Activated CD4-positive, CD25-positive, alpha-beta regulatory T cell treated with anti-CD3 and anti-CD28 coated beads, Interleukin-2, amount 50 U/mL, for 16 hours (primary cell): Measurements from ENCODE around the gene BDKRB1.

Experiments used
- DNase-seq: peaks from one replicate; pipeline ENCODE4 v3.0.0-alpha.2; 2020; ENCODE audit warnings: low read depth, low spot score

BDKRB1 gene

DNA sequence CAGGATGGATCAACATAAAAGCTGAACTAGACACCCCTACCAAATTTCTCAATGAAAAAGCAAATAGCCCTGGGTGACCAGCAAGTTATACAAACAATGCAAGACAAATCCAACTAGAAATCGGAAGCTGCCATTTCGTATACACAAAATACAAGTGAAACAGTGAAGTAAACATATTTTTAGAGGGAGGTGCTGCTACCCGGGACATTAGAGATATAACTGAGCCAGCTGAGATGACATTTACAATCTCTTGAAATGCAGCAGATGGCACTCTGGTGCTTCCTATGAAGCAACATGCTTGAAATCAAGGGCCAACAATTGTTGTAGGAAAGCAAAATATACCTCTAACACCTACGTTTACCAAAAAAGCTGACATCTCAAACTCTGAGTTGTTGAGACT, 25.5 kb downstream of the BDKRB1 start:
- no peak for DNase-seq

DNA sequence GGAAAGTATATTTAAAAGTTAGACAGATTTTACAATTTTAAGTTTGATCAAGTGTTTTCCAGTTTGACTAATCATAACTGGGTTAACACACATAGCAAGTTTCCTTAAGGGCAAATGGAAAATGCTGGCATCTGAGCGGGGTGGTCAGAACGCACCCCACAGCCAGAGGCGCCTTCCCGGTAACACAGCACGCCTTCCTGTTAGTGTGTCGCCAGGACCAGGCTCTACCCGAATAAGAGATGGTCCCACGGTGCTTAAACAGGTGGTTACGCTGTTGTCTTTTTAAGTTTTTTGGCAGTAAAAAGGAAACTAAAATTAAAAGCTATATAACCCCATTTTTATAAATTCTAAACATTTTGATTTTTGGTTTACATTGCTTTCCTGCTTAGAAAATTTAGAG, 28.0 kb downstream of the BDKRB1 start:
- DNase-seq = no peak

DNA sequence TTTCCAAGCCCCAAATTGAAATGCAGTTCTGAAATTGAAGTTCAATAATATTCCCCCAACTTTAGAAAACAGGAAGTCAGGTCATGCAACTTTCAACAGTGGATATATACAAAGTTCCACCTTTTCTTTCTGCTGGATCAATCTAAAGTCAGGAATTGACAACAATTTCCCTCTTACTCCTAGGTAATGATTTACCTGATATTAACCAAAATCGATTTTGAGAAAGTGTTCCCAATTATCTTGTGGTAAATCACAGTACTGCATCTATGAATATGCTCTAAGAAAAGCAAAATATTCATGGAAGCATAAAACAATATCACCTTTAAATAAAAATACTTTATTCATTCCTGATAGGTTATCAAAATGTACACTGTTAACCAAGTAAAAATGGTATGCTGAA, 28.4 kb downstream of the BDKRB1 start:
- no peak for DNase-seq

DNA sequence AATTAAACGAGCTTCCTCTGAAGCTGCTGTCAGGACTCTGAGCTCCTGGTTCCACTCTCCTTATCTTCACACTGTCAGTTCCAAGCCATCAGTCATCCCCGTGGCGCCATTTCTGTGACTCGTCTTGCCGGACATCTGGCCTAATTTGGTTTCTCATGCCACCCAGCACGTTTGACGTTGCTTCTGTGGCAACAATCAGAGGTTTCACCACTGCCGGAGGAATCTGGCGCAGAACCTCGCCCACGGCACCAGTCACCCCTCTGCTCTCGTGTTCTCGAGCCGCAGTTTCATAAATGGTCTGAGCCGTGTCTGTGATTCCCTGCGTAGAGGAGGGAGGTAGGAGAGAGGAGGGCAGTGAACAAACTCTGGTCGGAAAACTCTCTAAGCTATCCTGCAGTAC, 29.7 kb downstream of the BDKRB1 start:
- no peak for DNase-seq

DNA sequence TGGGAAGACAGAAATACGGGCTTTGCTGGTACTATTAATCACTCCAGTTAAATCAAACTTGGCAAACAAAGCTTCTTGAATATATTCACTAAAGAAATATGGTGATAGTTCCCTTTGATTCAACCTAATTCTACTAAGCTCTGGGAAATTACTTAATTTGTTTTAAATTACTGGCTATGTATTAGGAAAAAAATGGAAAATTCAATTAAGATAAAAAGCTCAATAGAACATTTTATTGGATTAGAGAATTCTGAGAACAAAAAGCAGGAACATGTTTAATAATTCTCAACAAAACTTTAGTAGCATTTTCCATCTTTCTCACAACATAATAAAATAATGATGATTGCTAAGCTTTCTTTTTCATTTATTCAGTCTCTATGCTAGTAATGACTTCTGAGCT, 30.2 kb downstream of the BDKRB1 start:
- DNase-seq = no peak

DNA sequence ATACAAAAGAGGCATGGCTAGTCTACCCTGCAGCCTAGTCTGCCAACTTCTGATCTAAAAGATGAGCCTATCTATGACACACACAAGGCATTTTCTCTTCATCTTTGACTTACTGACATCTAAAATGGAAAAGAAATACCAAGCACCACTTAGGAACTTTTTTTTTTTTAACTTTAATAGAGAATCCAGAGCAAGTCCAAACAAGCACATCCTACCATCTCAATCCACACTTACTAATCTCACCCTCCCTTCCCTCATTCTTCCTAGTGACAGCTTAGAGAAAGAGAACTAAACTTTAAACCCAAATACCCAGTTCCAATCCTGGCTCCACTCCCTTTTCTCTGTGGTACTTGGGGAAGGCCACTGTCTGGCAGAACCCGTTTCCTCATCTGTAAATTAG, 31.8 kb downstream of the BDKRB1 start:
- DNase-seq = no peak

DNA sequence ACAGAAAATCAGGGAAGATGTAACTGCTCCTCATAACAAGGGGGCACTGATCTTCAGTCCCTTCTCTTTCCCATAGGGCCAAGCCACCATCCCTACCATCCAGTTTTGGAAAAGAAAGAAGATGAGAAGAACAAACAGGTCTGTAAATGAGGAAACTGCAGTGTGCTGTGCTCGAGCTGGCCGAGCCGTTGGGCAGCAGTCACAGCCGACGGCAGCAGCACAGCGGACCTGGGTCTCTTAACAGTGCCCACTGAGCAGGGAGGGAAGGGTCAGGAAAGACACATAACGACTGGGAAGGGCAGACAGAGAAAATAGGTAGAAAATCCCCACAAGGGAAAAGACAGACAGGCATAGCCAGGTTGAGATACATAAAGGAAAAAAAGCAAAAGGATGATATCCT, 38.2 kb downstream of the BDKRB1 start:
- no peak for DNase-seq

DNA sequence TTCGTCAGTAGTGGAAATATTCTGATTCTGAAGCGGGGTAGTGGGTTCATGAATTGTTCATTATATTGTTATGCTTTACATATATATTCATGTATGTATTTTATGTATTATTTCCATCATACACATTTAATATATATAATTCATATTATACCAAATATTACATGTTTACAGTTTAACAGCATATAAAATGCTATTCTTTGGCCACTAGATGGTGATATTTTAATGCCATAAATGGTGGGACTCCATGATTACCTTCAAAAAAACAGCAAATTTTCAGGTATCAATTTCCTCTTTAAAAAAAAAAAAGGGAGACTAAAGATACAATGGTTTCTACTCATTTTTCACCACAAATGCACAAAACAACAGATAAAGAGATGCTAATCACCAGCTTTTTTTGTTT, 41.0 kb downstream of the BDKRB1 start:
- no peak for DNase-seq

DNA sequence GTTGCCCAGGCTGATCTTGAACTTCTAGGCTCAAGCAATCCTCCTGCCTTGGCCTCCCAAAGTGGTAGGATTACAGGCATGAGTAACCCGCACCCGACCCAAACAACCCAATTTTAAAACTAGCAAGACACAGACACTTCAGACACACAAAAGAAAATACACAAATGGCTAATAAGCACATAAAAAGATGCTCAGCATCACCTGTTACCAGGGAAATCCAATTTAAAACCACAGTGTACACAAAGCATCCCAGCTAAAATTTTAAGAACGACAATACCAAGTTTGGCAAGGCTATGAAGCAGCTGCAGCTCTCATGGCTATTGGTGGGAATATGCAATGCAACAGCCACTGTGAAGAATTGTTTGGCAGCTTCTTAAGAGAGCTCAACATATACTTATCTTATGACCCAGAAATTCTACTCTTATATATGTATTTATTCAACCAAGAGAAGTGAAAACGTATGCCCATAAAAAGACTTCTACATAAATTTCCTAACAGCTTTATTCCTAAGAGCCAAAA, 42.0 kb downstream of the BDKRB1 start:
- DNase-seq = no peak

DNA sequence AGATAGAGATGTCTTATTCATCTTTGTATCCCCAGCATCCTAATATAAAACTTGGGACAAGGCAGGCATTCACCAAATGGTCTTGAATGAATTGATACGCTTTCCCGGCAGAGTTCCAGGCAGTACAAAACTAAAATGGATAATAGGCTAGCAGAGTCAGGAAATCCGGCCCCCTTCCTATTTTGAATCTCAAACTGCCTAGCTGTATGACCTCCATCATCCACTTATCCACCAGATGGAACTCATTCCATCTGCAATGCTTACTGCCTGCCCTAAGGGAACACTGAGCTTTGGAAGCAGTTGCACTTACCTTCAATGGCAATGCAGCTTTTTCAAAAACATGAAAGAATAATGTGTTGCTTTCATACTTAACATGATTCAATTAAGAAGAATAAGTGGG, 43.4 kb downstream of the BDKRB1 start:
- no peak for DNase-seq

DNA sequence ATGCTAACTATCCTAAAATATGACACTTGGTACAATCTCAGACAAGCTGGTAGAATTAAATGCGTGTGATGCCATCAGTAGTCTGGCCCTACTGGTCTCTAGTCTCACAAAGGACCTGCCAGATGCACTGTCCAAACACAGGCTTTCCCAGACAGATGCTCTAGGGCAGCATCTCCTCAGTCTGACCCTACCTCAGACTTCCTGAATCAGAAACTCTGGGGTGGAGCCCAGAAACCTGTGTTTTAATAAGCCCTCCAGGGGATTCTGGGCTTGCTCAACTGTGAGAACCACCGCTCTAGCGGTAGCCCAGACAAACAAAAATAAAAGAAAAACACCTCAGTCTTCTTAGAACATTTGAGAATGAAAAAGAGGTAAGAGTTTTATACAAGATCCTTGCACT, 48.0 kb downstream of the BDKRB1 start:
- no peak for DNase-seq

DNA sequence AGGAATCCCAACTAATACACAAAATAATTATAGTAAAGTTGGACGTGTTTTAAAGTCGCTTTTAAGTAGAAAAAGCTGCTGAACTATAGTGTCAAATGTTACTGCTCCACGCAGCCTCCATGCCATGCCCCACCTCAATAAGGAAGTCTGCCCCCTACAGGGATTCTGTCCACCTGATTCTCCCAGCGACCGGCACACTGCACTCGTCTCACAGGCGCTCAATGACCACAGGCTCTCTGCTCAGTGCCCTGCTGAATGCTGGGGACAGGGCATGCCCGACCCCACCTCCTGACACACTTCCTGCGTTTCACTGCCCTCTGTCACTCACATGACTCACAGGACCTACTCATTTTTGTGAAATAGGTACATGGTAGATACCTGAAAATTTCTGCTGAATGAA, 48.9 kb downstream of the BDKRB1 start:
- DNase-seq = no peak

DNA sequence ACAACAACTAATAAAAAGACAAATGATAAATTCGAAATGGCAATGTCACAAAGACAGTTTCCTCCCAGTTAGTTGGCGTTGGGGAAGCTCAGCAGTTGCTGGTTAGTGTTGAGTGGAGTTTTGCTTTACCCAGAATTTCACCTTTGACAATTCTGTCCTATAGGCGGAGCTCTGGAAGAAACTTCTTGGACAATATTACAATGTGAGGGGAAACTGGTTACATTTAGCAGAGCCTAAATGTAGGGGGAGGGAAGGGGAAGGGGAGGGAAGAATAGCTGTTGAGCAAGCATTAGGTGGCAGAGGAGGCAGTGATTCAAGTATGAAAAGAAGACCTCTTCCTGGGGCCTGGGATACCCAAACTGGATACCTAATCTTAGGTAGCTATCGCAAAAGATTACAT, 51.4 kb downstream of the BDKRB1 start:
- no peak for DNase-seq

DNA sequence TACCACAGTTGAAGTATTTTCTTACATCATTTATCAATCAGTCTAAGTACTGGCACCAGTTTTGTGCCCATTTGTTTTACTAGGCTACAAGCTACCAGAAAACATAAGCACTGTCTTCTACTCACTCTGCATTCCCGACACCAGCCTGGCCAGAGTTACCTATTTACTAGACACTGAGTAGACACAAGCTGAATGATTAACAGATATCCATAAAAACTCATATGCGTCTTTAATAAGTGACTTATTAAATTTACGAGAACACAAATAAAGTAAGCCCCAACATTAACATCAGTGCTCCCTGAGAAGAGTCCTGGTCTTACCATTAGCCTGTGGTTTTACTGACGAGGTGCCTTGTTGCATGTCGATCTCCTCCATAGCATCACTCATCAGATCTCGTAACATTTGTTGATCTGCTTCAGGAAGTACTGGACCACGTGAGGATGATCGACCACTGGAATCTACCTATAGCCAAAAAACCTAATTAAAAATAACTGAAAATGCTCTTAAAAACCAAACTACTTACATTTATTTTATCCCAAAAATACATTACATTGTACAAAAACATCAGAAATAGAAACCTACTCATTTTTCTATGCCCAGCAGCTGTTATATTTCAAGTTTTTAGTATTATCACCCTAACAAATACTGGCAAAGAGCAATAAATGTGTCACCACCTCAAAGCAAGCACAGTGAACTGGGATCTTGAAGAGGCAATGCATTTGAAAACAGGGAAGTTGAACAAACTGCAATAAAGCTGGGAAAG, 53.3 kb downstream of the BDKRB1 start:
- DNase-seq = no peak

DNA sequence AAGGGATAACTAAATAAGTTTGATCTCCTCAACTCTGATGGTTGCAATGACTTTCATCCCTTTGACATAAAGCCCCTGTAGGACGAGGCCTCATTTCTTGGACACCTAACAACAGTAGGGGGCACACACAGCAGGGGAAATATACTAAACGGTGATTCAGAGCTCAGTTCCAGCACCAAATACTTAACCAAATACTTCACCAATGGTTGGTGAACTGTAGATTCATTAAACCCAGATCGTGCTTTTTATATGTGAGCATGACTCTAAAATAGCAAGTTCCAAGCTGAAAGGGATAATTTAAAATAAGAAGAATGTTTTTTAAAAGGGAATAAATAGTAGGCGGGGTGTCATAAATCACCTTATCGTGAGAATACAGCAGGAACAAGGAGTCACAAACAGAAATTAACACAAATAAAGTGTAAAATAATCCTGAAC, 53.9 kb downstream of the BDKRB1 start:
- no peak for DNase-seq

DNA sequence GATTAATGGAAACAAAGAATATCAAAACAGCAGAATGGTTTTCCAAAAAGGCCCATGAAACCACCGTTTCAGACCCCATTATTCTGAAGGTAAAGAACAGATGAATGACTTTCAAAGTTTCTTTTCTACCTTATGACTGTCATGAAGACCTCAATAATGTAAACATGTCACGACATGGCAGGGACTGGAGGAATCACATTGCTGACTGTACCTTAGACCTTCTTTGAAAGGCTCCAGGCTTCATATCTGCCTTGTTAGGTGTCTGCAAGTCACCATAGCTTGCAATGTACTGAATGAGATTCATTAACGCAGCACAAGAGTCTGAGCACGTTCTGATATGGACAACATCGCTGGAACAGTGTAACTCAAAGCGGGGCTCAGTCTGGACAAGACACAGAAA, 54.9 kb downstream of the BDKRB1 start:
- DNase-seq = no peak
